Brain pericyte (primary cell): ENCODE results near the gene EXOC7.

Experiments
- DNase-seq: peaks from one replicate; pipeline ENCODE4 v3.0.0-alpha.2; 2012; ENCODE audit warnings: low read depth, low spot score

The EXOC7 gene

GRCh38 chr17:76103274-76104139 is at the start of gene EXOC7:
EXOC7 (minus strand) TSS chr17:76103787; CDS start chr17:76103692, 95 bp downstream.
- DNase-seq: peak; percentile 75

DNA sequence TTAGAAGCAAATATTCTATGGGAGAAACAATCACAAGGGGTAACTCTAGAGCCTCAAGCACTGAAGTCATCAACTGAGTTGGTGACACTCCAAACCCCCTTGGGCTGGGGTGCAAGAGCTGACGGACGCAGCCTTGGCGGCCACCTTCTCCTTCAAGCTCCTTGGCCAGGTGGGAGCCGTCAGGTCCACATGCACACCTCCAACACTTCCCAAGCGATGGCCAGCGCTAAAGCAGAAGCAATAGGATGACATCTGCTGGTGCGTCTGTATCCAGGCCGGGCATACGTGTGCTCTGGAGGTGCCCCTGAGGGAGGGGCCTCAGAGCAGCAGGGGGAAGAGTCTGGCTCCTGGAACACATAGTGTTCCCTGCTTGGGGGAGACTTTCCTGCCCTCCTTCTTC is 49.6 kb upstream of the EXOC7 start:
- DNase-seq: no peak

- DNase-seq: no peak
These were observed 49.0 kb upstream of the EXOC7 start for GRCh38 chr17:76152591-76152990.

GRCh38 chr17:76151896-76152454 is 48.4 kb upstream of the EXOC7 start:
- DNase-seq: no peak

DNA sequence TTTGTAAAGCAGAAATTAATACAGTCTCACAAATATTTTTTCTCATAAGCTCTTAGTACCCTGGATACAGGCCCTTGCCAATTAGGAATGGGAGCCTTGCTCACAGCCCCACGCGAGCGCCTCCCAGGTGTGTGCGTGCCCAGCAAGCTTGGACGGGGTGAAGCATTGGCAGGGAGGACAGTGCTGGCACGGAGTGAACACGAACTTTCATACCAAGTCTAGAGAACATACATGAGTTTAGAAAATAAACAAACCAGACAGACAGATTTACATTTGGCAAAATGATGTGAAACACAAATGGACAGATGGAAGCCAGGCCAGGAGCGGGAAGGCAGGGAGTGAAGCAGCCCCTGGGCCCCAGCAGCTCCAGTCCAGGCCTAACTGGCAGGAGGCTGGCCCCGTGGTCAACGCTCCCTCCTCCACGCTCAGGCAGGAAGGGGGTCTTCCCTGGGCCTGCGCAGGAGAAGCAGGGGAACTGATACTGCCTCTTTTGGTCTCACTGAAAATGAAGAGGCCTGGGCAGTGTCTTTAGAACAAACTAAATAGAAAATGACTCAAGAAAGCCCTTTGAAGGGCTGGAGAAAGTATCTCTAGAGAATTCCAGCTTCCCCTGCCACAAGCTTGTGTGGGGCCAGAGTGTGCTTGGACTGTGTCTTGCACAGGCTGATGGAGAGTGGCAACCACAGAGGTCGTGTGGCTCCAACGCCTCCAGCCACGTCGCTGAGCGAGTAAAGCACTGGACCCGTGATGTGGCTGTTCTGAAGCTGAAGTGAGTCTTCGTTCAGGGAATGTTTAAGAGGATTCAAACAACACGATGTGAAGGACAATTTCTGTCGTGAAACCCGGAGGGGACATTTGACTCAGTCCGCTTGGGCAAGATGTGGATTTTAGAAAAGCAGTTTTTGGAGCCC is 47.4 kb upstream of the EXOC7 start:
- DNase-seq: no peak

GRCh38 chr17:76149214-76149613 is 45.6 kb upstream of the EXOC7 start:
- no peak for DNase-seq

- DNase-seq: no peak
These were observed 44.4 kb upstream of the EXOC7 start for GRCh38 chr17:76148015-76148326.

- no peak for DNase-seq
These were observed 43.8 kb upstream of the EXOC7 start for GRCh38 chr17:76147211-76148014.

DNA sequence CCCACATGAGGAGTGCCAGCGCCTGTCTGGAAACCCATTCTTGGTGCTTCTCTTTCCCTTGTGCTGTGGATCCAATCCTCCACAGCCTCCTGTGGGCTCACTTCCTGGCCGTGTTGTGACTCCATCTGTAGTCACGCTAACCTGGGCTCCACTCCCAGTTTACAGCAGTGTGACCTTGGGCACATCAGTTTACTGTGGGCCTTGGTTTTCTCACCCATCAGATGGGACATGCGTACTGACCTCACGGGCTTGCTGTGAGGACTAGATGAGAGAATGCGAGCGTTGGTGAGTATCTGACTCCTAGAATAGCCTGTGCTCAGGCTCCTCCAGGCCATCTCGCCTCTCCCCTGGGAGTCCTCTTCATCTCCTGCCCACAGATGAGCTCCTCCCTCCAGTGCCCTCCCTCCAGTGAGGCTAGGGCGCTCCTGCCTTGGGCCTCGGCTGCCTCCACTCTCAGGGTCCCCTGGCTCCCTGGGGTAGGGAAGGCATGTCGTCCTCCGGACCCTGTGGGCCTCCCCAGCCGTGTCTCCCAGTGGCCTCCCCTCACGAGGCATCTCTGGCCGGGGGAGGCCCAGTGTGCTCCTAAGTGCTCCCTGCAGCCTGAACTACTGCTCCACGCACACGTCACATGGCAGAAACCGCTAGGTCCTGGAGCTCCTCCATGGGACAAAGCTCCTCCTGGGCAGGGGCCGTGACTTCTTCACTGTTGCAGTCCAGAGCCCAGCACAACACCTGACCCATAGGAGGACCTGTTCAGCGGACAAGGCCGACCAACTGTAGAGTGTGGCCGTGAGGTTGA is 42.7 kb upstream of the EXOC7 start:
- no peak for DNase-seq

- no peak for DNase-seq
These were observed 41.9 kb upstream of the EXOC7 start for GRCh38 chr17:76145231-76146052.

DNA sequence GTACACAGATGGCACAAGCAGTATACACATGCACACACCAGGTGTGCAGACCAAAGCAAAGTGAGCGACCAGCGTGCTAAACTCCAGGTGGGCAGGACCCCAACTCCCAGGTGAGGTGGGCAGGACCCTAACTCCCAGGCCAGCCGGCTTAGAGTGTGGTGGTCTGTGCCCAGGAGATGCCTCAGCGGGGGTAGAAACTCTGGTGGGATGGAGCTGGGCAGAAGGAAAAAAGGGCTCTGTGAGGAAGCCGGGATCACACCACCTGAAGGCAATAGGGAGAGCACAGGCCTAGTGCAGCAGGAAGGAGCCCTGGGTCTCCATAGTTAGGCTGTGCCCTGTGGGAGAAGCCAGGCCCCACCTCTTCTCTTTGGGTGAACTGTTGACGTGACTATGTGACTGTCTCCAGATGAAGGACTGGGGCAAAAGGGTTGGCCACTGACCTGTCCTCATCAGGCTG is 39.0 kb upstream of the EXOC7 start:
- DNase-seq: no peak

DNA sequence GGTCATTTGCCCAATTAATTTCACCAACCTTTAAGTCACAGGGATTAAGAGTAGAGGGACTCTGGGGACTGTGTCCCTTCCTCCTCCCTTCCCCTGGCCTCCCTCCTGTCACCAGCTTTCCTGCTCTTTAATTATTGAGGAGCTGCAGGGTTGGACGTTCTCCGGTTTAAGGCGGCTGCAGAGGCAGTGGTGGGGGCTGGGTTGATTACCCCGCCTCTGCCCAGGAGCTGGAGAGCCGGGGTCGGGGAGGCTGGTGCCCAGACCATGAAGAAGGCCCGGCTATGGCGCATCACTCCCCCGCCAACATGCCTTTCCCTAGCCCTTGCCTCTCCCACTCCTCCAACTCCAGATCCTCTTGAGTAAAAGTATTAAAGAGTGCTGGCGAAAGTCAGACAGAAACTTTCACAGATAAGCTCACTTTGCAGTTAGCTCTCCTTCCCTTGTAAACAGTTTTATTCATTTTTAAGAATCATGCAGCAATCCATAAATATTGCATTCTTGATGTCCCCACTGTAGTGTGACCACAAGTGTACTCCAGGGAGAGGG is 38.5 kb upstream of the EXOC7 start:
- DNase-seq: no peak

- peak; percentile 41 for DNase-seq
These were observed 37.8 kb upstream of the EXOC7 start, which contains the start of gene FOXJ1 for GRCh38 chr17:76141212-76142038. FOXJ1 (minus strand) TSS chr17:76141245; CDS start chr17:76140395, 850 bp downstream.

DNA sequence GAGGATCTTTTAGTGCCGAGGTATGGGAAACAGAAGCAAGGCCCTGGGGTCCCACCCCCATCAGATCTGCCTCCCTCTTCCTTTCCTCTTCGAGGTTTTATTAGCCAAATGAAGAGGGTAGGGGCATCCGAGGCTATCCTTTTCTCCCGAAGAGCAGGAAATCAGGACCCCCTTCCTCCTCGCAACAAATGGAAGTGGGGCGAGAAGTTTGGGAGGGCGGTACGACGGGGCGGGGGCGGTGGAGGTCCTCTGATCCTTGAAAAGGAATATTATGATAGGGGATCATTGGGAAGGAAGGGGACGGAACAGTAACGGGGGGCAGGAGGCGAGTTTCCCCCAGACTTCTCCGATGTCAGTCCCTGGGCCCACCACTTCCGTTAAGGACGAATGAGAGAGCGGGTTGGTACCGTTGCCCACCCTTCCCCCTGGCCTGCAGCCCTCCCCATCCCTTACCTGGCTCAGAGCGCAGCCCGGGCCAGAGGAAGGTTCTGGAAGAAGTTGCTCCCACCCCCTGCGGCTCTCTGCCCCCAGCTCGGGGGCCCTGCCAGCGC is 37.1 kb upstream of the EXOC7 start:
- no peak for DNase-seq

DNA sequence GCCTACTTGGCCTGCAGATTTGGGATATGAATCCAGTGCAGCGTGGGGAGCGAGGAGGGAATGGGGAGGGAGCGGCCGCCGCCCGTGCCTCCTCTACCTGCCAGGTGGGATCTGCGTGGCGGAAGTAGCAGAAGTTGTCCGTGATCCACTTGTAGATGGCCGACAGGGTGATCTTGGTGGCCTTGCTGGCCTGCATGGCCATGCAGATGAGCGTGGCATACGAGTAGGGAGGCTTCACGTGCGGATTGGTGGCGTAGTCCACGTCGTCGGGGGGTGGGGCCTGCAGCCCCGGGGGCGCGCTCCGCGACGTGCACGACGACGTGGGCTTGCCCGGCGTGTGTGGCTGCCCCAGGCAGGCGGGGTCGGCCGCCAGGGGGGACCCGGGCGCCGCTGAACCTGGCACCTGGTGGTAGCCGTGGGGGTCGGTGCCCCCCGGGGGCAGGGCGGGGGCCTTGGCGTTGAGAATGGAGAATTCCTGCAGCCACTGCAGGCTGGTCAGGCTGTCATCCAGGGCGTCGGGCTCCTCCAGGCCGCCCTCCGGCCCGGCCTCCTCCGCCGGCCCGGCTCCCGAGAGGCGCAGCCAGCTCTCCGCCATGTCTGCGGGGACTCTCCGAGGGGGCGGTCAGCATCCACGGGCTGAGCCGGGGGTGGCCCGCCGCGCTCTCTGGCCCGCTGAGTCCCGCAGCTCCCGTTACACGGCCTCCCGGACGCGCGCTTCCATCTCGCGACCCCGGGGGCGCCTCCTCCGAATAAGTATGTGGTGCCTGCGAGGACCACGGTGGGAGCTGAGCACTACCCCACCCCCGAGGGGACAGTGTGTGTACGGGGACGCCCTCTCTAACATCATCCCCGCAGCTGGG is 36.4 kb upstream of the EXOC7 start:
- no peak for DNase-seq

GRCh38 chr17:76138896-76139752 is 35.5 kb upstream of the EXOC7 start:
- DNase-seq: no peak
